ENCODE measurements around the gene SPTBN5. TPM values are rescaled to one million over a fixed set of nuclear protein-coding genes. Genes with fewer than 3 reads are reported as not detected.

SPTBN5 gene
- total and polyA plus RNA-seq, 10 of the 15 experiments (the other 5 are each of a cell fraction or from before 2014, with no cell fraction given) = under 0.01 to 0.18 (median 0.04) TPM; not detected in 4

DNA sequence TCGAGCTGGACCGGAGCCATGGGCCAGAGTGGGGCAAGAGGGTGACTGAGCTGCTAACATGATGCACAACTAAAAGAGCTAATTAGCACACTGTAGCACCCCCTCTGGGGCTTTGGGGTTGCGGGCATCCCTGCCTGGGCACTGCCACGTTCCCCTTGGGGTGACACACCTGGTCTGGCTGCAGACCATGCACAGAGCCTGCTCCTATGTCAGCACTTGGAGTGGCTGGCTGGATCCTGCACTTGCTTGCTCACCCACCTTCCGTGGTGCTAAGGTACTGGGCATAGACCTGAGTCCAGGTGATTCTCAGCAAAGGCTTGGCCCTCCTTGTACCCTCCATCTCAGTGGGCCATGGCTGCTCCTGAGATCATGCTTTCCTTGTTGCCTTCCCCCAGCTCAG lies 12.8 kb upstream of the SPTBN5 start:
- BruUV-seq (replicated peaks) = no TSS peak
- FAIRE-seq (no peak), ATAC-seq (no peak), DNase-seq (ENCODE audit: low read depth, low spot score) (no peak)
- ChIA-PET SMC1A (ENCODE audit: uncharacterized antibody, unreplicated experiment) (no interaction called here), RAD21 (ENCODE audit: unreplicated experiment) (no interaction called here), POLR2A (no interaction called here), CTCF (interaction anchor here (1.0 to 2.9 kb wide), 3 partner anchors 10 to 303 kb away, joined by 3 to 16 read pairs (median 6); partner anchors contain the start of gene MAPKBP1)
- Histone ChIP-seq H3K27me3 (replicated peaks in 1 of 2; ENCODE audit: control insufficient read depth in 2 of 2, insufficient read depth in 2 of 2, low read length in 1 of 2) (no peaks in the 10 kb centered on the region), H3K4me1 (ENCODE audit: control insufficient read depth, insufficient read depth, low read length) (no peaks in the 10 kb centered on the region), H3K4me2 (ENCODE audit: control insufficient read depth, insufficient read depth) (no peak overlapping the region), H3K9me3 (replicated peaks; ENCODE audit: control insufficient read depth, insufficient read depth, low read length) (no peaks in the 10 kb centered on the region; the same call in 2 of the 3 replicates), H3K36me3 (ENCODE audit: control insufficient read depth in 2 of 2, insufficient read depth in 2 of 2, low read length in 1 of 2) (peaks cover 40 to 51% of the 10 kb centered on the region in 2 experiments), H3K4me3 (no peak overlapping the region), H3K79me2 (ENCODE audit: control insufficient read depth, insufficient read depth, low read length) (peaks cover 2% of the 10 kb centered on the region), H2AFZ (ENCODE audit: control insufficient read depth, low read depth, low read length) (no peak overlapping the region), H3K9ac (ENCODE audit: control insufficient read depth, insufficient read depth, low read length) (no peak overlapping the region), H3K27ac (ENCODE audit: control insufficient read depth, insufficient read depth) (no peak overlapping the region), H4K20me1 (ENCODE audit: control insufficient read depth, insufficient read depth) (no peaks in the 10 kb centered on the region; the same call in 1 of the 2 replicates)
- in situ Hi-C loops (cut with MboI) = no loop called here
- TF ChIP-seq SUZ12 (IDR thresholded peaks at IDR 0.05; ENCODE audit: unreplicated experiment) (no peak), STAT1 (conservative IDR thresholded peaks at IDR 0.05) (no peak), ZNF274 (IDR thresholded peaks at IDR 0.05; ENCODE audit: insufficient read depth, insufficient read length) (no peak), POLR2A (IDR thresholded peaks at IDR 0.05; ENCODE audit: low read depth, low read length) (0 out of 2 replicates have a peak, but pooled peaks have one; percentile 60)
- intact Hi-C loops (cut with micrococcal nuclease; ENCODE audit: unreplicated experiment) = no loop called here
- 88% methylated on average over 5 of the region's 5 CpGs for WGBS (ENCODE audit: insufficient coverage, insufficient replicate concordance, low lambda C conversion rate, missing lambda C conversion rate)

DNA sequence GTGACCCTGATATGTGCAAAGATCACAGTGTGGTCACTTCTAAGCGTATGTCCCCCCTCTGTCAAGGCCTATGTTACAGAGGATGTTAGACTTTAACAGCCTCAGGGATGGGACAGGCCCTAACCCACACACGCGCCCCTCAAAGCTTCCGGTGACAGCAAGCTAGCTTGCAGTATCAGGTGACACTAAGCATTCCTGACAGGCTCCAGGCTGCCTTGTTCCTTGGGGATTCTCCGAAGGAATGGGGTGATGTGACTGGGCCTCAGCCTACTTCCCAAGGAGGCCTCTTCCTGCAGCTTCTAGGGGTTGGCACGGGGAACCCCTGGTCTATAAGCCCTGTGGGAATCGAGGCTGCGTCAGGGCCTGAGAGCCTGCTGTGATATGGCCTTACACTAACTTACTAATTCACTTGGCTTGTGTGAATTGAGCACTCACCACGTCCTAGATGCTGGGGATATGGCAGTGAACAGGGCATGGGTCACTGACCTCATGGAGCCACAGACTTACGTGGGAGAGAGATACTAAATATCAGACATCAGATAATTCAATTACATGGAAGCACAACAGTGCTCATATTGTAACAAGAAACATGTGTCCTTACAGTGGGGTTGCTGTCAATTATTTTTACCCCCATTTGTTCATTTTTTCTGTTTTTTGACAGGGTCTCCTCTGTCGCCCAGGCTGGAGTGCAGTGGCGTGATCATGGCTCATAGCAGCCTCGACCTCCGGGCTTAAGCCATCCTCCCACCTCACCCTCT lies 11.4 kb upstream of the SPTBN5 start:
- no peaks in the 10 kb centered on the region; the same call in 2 of the 3 replicates for H3K9me3 ChIP-seq (replicated peaks; ENCODE audit: control insufficient read depth, insufficient read depth, low read length)
- FAIRE-seq (no peak), DNase-seq (ENCODE audit: low read depth, low spot score) (no peak), ATAC-seq (peak; percentile 30)
- in situ Hi-C loops (cut with MboI) = no loop called here
- no peak overlapping the region for H3K4me3 ChIP-seq
- H2AFZ ChIP-seq (ENCODE audit: control insufficient read depth, low read depth, low read length) = no peak overlapping the region
- H3K4me1 ChIP-seq (ENCODE audit: control insufficient read depth, insufficient read depth, low read length) = no peaks in the 10 kb centered on the region
- no peaks in the 10 kb centered on the region; the same call in 1 of the 2 replicates for H4K20me1 ChIP-seq (ENCODE audit: control insufficient read depth, insufficient read depth)
- no peak overlapping the region for H3K4me2 ChIP-seq (ENCODE audit: control insufficient read depth, insufficient read depth)
- H3K27ac ChIP-seq (ENCODE audit: control insufficient read depth, insufficient read depth) = no peak overlapping the region
- H3K27me3 ChIP-seq (replicated peaks in 1 of 2; ENCODE audit: control insufficient read depth in 2 of 2, insufficient read depth in 2 of 2, low read length in 1 of 2) = no peaks in the 10 kb centered on the region
- ChIA-PET POLR2A (interaction anchor here (0.6 to 0.9 kb wide), 4 partner anchors 13 to 1816 kb away, joined by 3 to 5 read pairs (median 4); partner anchors contain the start of gene MAPKBP1), SMC1A (ENCODE audit: uncharacterized antibody, unreplicated experiment) (interaction anchor here (0.6 to 4.7 kb wide), 17 partner anchors 10 to 439 kb away, joined by 3 to 49 read pairs (median 4); partner anchors contain the start of gene MAPKBP1), CTCF (interaction anchor here (0.6 to 4.6 kb wide), 47 partner anchors 10 to 756 kb away, joined by 3 to 79 read pairs (median 4); partner anchors contain the start of genes EHD4, MAPKBP1, MGA and PLA2G4B), RAD21 (ENCODE audit: unreplicated experiment) (interaction anchor here (0.6 to 5.0 kb wide), 18 partner anchors 10 to 347 kb away, joined by 3 to 69 read pairs (median 4); partner anchors contain the start of gene MAPKBP1)
- TF ChIP-seq RAD21 (IDR thresholded peaks at IDR 0.05; ENCODE audit: insufficient read depth, low read depth, low read length) = no peak
- TF ChIP-seq MTA3 (IDR thresholded peaks at IDR 0.05; ENCODE audit: borderline replicate concordance, low read length) = no peak
- TF ChIP-seq KLF5 (IDR thresholded peaks at IDR 0.05; ENCODE audit: partially characterized antibody) = no peak
- no peak for TF ChIP-seq CBX5 (IDR thresholded peaks at IDR 0.05; ENCODE audit: low read depth)
- no peak for TF ChIP-seq NR2F1 (conservative IDR thresholded peaks at IDR 0.05)
- TF ChIP-seq, protein P1, sequence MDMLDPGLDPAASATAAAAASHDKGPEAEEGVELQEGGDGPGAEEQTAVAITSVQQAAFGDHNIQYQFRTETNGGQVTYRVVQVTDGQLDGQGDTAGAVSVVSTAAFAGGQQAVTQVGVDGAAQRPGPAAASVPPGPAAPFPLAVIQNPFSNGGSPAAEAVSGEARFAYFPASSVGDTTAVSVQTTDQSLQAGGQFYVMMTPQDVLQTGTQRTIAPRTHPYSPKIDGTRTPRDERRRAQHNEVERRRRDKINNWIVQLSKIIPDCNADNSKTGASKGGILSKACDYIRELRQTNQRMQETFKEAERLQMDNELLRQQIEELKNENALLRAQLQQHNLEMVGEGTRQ (IDR thresholded peaks at IDR 0.05; ENCODE audit: borderline replicate concordance, low read depth, low read length) = no peak
- peaks cover 2% of the 10 kb centered on the region for H3K79me2 ChIP-seq (ENCODE audit: control insufficient read depth, insufficient read depth, low read length)
- no peak overlapping the region for H3K9ac ChIP-seq (ENCODE audit: control insufficient read depth, insufficient read depth, low read length)
- 91% methylated on average over 14 of the region's 14 CpGs for WGBS (ENCODE audit: insufficient coverage, insufficient replicate concordance, low lambda C conversion rate, missing lambda C conversion rate)
- intact Hi-C loops (cut with micrococcal nuclease; ENCODE audit: unreplicated experiment) = no loop called here
- BruUV-seq (replicated peaks) = no TSS peak
- peaks cover 45 to 48% of the 10 kb centered on the region in 2 experiments for H3K36me3 ChIP-seq (ENCODE audit: control insufficient read depth in 2 of 2, insufficient read depth in 2 of 2, low read length in 1 of 2)

Measured in GM12878 (cell line).